H9 (cell line): ENCODE results near the gene CDH16. TPM values are rescaled to one million over a fixed set of nuclear protein-coding genes. Genes with fewer than 3 reads are reported as not detected.

Experiments used
- DNase-seq: peaks from one replicate; pipeline ENCODE4 v3.0.0-alpha.2; 2017
- H2AFZ ChIP-seq: one replicate; pipeline ENCODE4 v1.6.1; 2013; ENCODE audit warnings: mild to moderate bottlenecking, low read length, control low read depth, moderate library complexity
- H2AK5ac ChIP-seq: 2 replicates; pipeline ENCODE4 v1.6.1; 2013; ENCODE audit warnings: low read length, control low read depth, mixed read lengths; ENCODE audit not compliant: insufficient read length
- H2BK120ac ChIP-seq: one replicate; pipeline ENCODE4 v1.6.1; 2013; ENCODE audit warnings: low read depth, mild to moderate bottlenecking, low read length, control low read depth, inconsistent platforms; ENCODE audit not compliant: poor library complexity, severe bottlenecking
- H2BK12ac ChIP-seq: 2 replicates; pipeline ENCODE4 v1.6.1; 2013; ENCODE audit warnings: low read length, control low read depth, mixed read lengths, low read depth; ENCODE audit not compliant: insufficient read length
- H2BK15ac ChIP-seq: 2 replicates; pipeline ENCODE4 v1.6.1; 2013; ENCODE audit warnings: low read depth, low read length, control low read depth
- H2BK20ac ChIP-seq: one replicate; pipeline ENCODE4 v1.6.1; 2013; ENCODE audit warnings: low read depth, mild to moderate bottlenecking, low read length, control low read depth, inconsistent platforms; ENCODE audit not compliant: poor library complexity, severe bottlenecking
- H2BK5ac ChIP-seq: 2 replicates; pipeline ENCODE4 v1.6.1; 2013; ENCODE audit warnings: low read length, control low read depth, mixed read lengths; ENCODE audit not compliant: insufficient read length
- H3K14ac ChIP-seq: 2 replicates; pipeline ENCODE4 v1.6.1; 2013; ENCODE audit warnings: low read length, control low read depth; ENCODE audit not compliant: insufficient read depth
- H3K18ac ChIP-seq: 2 replicates; pipeline ENCODE4 v1.6.1; 2013; ENCODE audit warnings: low read depth, mild to moderate bottlenecking, mixed read lengths, low read length, control low read depth; ENCODE audit not compliant: insufficient read length
- H3K23ac ChIP-seq: 2 replicates; pipeline ENCODE4 v1.6.1; 2013; ENCODE audit warnings: low read length, control low read depth, mixed read lengths, low read depth; ENCODE audit not compliant: insufficient read length
- H3K23me2 ChIP-seq: 2 replicates; pipeline ENCODE4 v1.6.1; 2013; ENCODE audit warnings: low read depth, mild to moderate bottlenecking, mixed read lengths, low read length, control low read depth; ENCODE audit not compliant: insufficient read length, poor library complexity, severe bottlenecking
- H3K27ac ChIP-seq: 2 replicates; pipeline ENCODE4 v1.5.1; 2013; ENCODE audit warnings: low read length, control low read depth, mixed read lengths, low read depth; ENCODE audit not compliant: insufficient read length
- H3K27me3 ChIP-seq: 2 replicates; pipeline ENCODE4 v1.6.1; 2013; ENCODE audit warnings: low read length, control low read depth, inconsistent platforms; ENCODE audit not compliant: insufficient read depth
- H3K4ac ChIP-seq: 2 replicates; pipeline ENCODE4 v1.6.1; 2013; ENCODE audit warnings: low read depth, mild to moderate bottlenecking, control low read depth, inconsistent platforms, low read length, moderate library complexity
- H3K4me1 ChIP-seq: 2 replicates; pipeline ENCODE4 v1.6.1; 2013; ENCODE audit warnings: low read length, control low read depth, inconsistent platforms; ENCODE audit not compliant: insufficient read depth
- H3K4me2 ChIP-seq: 2 replicates; pipeline ENCODE4 v1.6.1; 2013; ENCODE audit warnings: low read length, control low read depth, mixed read lengths; ENCODE audit not compliant: insufficient read length, insufficient read depth
- H3K56ac ChIP-seq: 2 replicates; pipeline ENCODE4 v1.6.1; 2013; ENCODE audit warnings: low read depth, mild to moderate bottlenecking, mixed read lengths, low read length, control low read depth; ENCODE audit not compliant: insufficient read length
- H3K79me1 ChIP-seq: 2 replicates; pipeline ENCODE4 v1.6.1; 2013; ENCODE audit warnings: low read depth, mild to moderate bottlenecking, moderate library complexity, low read length, control low read depth, inconsistent platforms; ENCODE audit not compliant: insufficient read depth, poor library complexity, severe bottlenecking
- H3K79me2 ChIP-seq: 2 replicates; pipeline ENCODE4 v1.6.1; 2013; ENCODE audit warnings: low read length, control low read depth, inconsistent platforms; ENCODE audit not compliant: insufficient read depth
- H3K9ac ChIP-seq: 2 replicates; pipeline ENCODE4 v1.6.1; 2013; ENCODE audit warnings: low read length, control low read depth, mixed read lengths; ENCODE audit not compliant: insufficient read length; ENCODE audit errors: extremely low read depth
- H3K9me3 ChIP-seq: one replicate; pipeline ENCODE4 v1.6.1; 2013; ENCODE audit warnings: low read depth, low read length, inconsistent platforms; ENCODE audit not compliant: control insufficient read depth
- H3T11ph ChIP-seq: one replicate; pipeline ENCODE4 v1.6.1; 2013; ENCODE audit warnings: mild to moderate bottlenecking, low read length, control low read depth, inconsistent platforms
- H4K20me1 ChIP-seq: one replicate; pipeline ENCODE4 v1.6.1; 2013; ENCODE audit not compliant: control insufficient read depth, insufficient read length, insufficient read depth
- H4K5ac ChIP-seq: 2 replicates; pipeline ENCODE4 v1.6.1; 2013; ENCODE audit warnings: low read depth, mild to moderate bottlenecking, mixed read lengths, low read length, control low read depth; ENCODE audit not compliant: insufficient read length
- H4K8ac ChIP-seq: replicated peaks from 2 replicates; pipeline ENCODE4 v1.6.1; 2013; ENCODE audit warnings: low read length, control low read depth, mixed read lengths, low read depth; ENCODE audit not compliant: insufficient read length
- H4K91ac ChIP-seq: 2 replicates; pipeline ENCODE4 v1.6.1; 2013; ENCODE audit warnings: low read depth, mild to moderate bottlenecking, moderate library complexity, mixed read lengths, low read length, control low read depth; ENCODE audit not compliant: insufficient read length
- H3K27ac Mint-ChIP-seq, 3 experiments: 2 replicates in 2 of 3; 3 replicates in 1 of 3; pipeline ENCODE4 v1.8.0; 2020 to 2021; ENCODE audit warnings: mixed read lengths in 3 of 3, mild to moderate bottlenecking in 1 of 3, moderate library complexity in 1 of 3
- H3K27me3 Mint-ChIP-seq: 2 replicates; pipeline ENCODE4 v1.8.0; 2021; ENCODE audit warnings: low read depth, mild to moderate bottlenecking, moderate library complexity, mixed read lengths
- H3K36me3 Mint-ChIP-seq, 3 experiments: 2 replicates in 2 of 3; 3 replicates in 1 of 3; pipeline ENCODE4 v1.8.0; 2020 to 2021; ENCODE audit warnings: low read depth in 3 of 3, mixed read lengths in 3 of 3; ENCODE audit not compliant: insufficient read depth in 1 of 3
- H3K4me1 Mint-ChIP-seq, 2 experiments: 2 replicates each; pipeline ENCODE4 v1.8.0; 2020; ENCODE audit warnings: mixed read lengths in 2 of 2
- H3K4me3 Mint-ChIP-seq, 2 experiments: 2 replicates in 1 of 2; 3 replicates in 1 of 2; pipeline ENCODE4 v1.8.0; 2020 to 2021; ENCODE audit warnings: mild to moderate bottlenecking in 2 of 2, mixed read lengths in 2 of 2, moderate library complexity in 1 of 2
- H3K9me3 Mint-ChIP-seq, 2 experiments: 2 replicates in 1 of 2; 3 replicates in 1 of 2; pipeline ENCODE4 v1.8.0; 2020; ENCODE audit warnings: mild to moderate bottlenecking in 2 of 2, mixed read lengths in 2 of 2, moderate library complexity in 1 of 2
- CTCF ChIP-seq: fragments of 200-600 bp; sonication (generic); conservative IDR thresholded peaks from 3 replicates; pipeline ENCODE4 v1.8.0; 2021; ENCODE audit warnings: antibody characterized with exemption, mild to moderate bottlenecking
- WGBS: extraction: QIAGEN DNeasy Blood & Tissue Kit; methylation state at CpG from one replicate; pipeline ENCODE4 v1.1.7; 2013; ENCODE audit warnings: missing lambda C conversion rate, low lambda C conversion rate, mixed read lengths; ENCODE audit not compliant: insufficient read length; ENCODE audit errors: extremely low coverage; 5-methylcytosine and 5-hydroxymethylcytosine counted together
- total RNA-seq: library from RNA; stranded (reverse); gene quantifications from 2 replicates; pipeline ENCODE4 v1.2.1, GENCODE V29; 2021

The CDH16 gene
- total RNA-seq, 1 experiment from 2014 or later = not detected

- no peak for DNase-seq
- H3K4ac ChIP-seq = no peak overlapping the region
- no peak overlapping the region for H4K91ac ChIP-seq
- H4K8ac ChIP-seq = no peak overlapping the region
- H3K27me3 ChIP-seq = no peaks in the 10 kb centered on the region
- H3K9ac ChIP-seq = no peak overlapping the region
- no peak overlapping the region for H2BK120ac ChIP-seq
- no peak overlapping the region for H2BK12ac ChIP-seq
- H3K4me1 ChIP-seq = no peaks in the 10 kb centered on the region
- H3K4me3 Mint-ChIP-seq = no peak overlapping the region
- TF ChIP-seq CTCF = no peak
- H2AFZ ChIP-seq = no peak overlapping the region
- H3K4me2 ChIP-seq = no peak overlapping the region
- H2AK5ac ChIP-seq = no peak overlapping the region
- H3K14ac ChIP-seq = no peak overlapping the region
- H3T11ph ChIP-seq = no peak overlapping the region
- no peak overlapping the region for H3K56ac ChIP-seq
- no peak overlapping the region for H2BK15ac ChIP-seq
- peaks cover 4% of the 10 kb centered on the region for H4K20me1 ChIP-seq
- H3K4me1 Mint-ChIP-seq = peaks cover 12 to 16% of the 10 kb centered on the region in 2 experiments
- H3K36me3 Mint-ChIP-seq = peaks cover 0 to 7% (median 0%) of the 10 kb centered on the region in 3 experiments; a peak in 2 of 7 replicates
- H3K9me3 Mint-ChIP-seq = no peaks in the 10 kb centered on the region
- no peak overlapping the region for H4K5ac ChIP-seq
- H3K27me3 Mint-ChIP-seq = peaks cover 3% of the 10 kb centered on the region
- H3K27ac Mint-ChIP-seq = no peak overlapping the region; a peak in 1 of 7 replicates
- no peaks in the 10 kb centered on the region for H3K9me3 ChIP-seq
- H3K23me2 ChIP-seq = no peaks in the 10 kb centered on the region
- no CpG with 5 or more reads among the region's 5 CpGs for WGBS
- H3K79me1 ChIP-seq = no peaks in the 10 kb centered on the region
- no peak overlapping the region for H3K23ac ChIP-seq
- no peaks in the 10 kb centered on the region for H3K79me2 ChIP-seq
- no peak overlapping the region for H3K18ac ChIP-seq
- H2BK5ac ChIP-seq = no peak overlapping the region
- H2BK20ac ChIP-seq = no peak overlapping the region
- H3K27ac ChIP-seq = no peak overlapping the region
These were observed 23.1 kb downstream of the CDH16 start for GRCh38 chr16:66895689-66895979.
